SK-N-SH treated with all-trans-retinoic acid at 6 μM for 48 hours (cell line): ENCODE data around the gene LHFPL6.

Experiments
- ATAC-seq: fragments of 200-7000 bp; cut with Tn5 transposase; 3 replicates; pipeline ENCODE4 v1.9.1; 2020; ENCODE audit warnings: mild to moderate bottlenecking, moderate library complexity
- ARNTL ChIP-seq: fragments of 450-650 bp; formaldehyde crosslinking; IDR thresholded peaks from 2 replicates; pipeline ENCODE4 v1.5.0; 2020; ENCODE audit warnings: low read depth, mild to moderate bottlenecking, moderate library complexity, borderline replicate concordance
- BACH2 ChIP-seq: fragments of 250-450 bp; sonication (Bioruptor Pico); IDR thresholded peaks from 2 replicates; pipeline ENCODE4 v1.9.0; 2021; ENCODE audit warnings: mild to moderate bottlenecking, borderline replicate concordance
- CSDC2 ChIP-seq: fragments of 250-450 bp; sonication (Bioruptor Pico); IDR thresholded peaks from 2 replicates; pipeline ENCODE4 v1.5.0; 2020; ENCODE audit warnings: mild to moderate bottlenecking, moderate library complexity
- GLIS3 ChIP-seq: fragments of 250-450 bp; sonication (Bioruptor Pico); IDR thresholded peaks from 2 replicates; pipeline ENCODE4 v1.5.0; 2020; ENCODE audit warnings: mild to moderate bottlenecking, moderate library complexity
- ISL1 ChIP-seq: fragments of 250-450 bp; sonication (Bioruptor Pico); IDR thresholded peaks from 2 replicates; pipeline ENCODE4 v2.1.2; 2022; ENCODE audit warnings: mild to moderate bottlenecking, moderate library complexity
- OSR1 ChIP-seq: fragments of 250-450 bp; sonication (Bioruptor Pico); IDR thresholded peaks from 2 replicates; pipeline ENCODE4 v1.8.0; 2022; ENCODE audit warnings: moderate library complexity, mild to moderate bottlenecking, inconsistent platforms
- PPARA ChIP-seq: fragments of 250-450 bp; sonication (Bioruptor Pico); IDR thresholded peaks from 2 replicates; pipeline ENCODE4 v1.5.0; 2020; ENCODE audit warnings: mild to moderate bottlenecking, borderline replicate concordance
- TCF4 ChIP-seq: fragments of 250-450 bp; sonication (Bioruptor Pico); IDR thresholded peaks from 2 replicates; pipeline ENCODE4 v1.8.0; 2021; ENCODE audit warnings: mild to moderate bottlenecking, moderate library complexity, borderline replicate concordance
- TOX ChIP-seq: fragments of 250-450 bp; sonication (Bioruptor Pico); IDR thresholded peaks from 2 replicates; pipeline ENCODE4 v1.8.0; 2021; ENCODE audit warnings: mild to moderate bottlenecking, moderate library complexity, borderline replicate concordance
- ZC3H10 ChIP-seq: fragments of 250-450 bp; sonication (Bioruptor Pico); IDR thresholded peaks from 2 replicates; pipeline ENCODE4 v1.5.1; 2021; ENCODE audit warnings: mild to moderate bottlenecking, moderate library complexity
- ZFP3 ChIP-seq: fragments of 250-450 bp; sonication (Bioruptor Pico); IDR thresholded peaks from 2 replicates; pipeline ENCODE4 v1.5.0; 2020; ENCODE audit warnings: mild to moderate bottlenecking, moderate library complexity
- ZFP30 ChIP-seq: fragments of 450-650 bp; formaldehyde crosslinking; IDR thresholded peaks from 2 replicates; pipeline ENCODE4 v1.5.0; 2022; ENCODE audit warnings: mild to moderate bottlenecking, moderate library complexity
- ZNF565 ChIP-seq: fragments of 450-650 bp; formaldehyde crosslinking; conservative IDR thresholded peaks from 2 replicates; pipeline ENCODE4 v1.5.0; 2020; ENCODE audit warnings: low read depth, mild to moderate bottlenecking, moderate library complexity
- ZNF70 ChIP-seq: fragments of 450-650 bp; formaldehyde crosslinking; IDR thresholded peaks from 2 replicates; pipeline ENCODE4 v1.5.0; 2020; ENCODE audit warnings: mild to moderate bottlenecking, moderate library complexity
- ZNF8 ChIP-seq: fragments of 450-650 bp; formaldehyde crosslinking; IDR thresholded peaks from 2 replicates; pipeline ENCODE4 v1.5.0; 2020; ENCODE audit warnings: mild to moderate bottlenecking, moderate library complexity
- TF ChIP-seq, protein P1 (sequence below): fragments of 250-450 bp; sonication (Bioruptor Pico); IDR thresholded peaks from 2 replicates; pipeline ENCODE4 v1.8.0; 2020; ENCODE audit warnings: mild to moderate bottlenecking, moderate library complexity, borderline replicate concordance
- TF ChIP-seq, protein P2 (sequence below): fragments of 250-450 bp; sonication (Bioruptor Pico); IDR thresholded peaks from 2 replicates; pipeline ENCODE4 v1.5.1; 2020; ENCODE audit warnings: low read depth, mild to moderate bottlenecking, moderate library complexity
- TF ChIP-seq, protein P3 (sequence below): fragments of 250-450 bp; sonication (Bioruptor Pico); IDR thresholded peaks from 2 replicates; pipeline ENCODE4 v1.5.1; 2021; ENCODE audit warnings: mild to moderate bottlenecking, moderate library complexity

LHFPL6 gene

DNA sequence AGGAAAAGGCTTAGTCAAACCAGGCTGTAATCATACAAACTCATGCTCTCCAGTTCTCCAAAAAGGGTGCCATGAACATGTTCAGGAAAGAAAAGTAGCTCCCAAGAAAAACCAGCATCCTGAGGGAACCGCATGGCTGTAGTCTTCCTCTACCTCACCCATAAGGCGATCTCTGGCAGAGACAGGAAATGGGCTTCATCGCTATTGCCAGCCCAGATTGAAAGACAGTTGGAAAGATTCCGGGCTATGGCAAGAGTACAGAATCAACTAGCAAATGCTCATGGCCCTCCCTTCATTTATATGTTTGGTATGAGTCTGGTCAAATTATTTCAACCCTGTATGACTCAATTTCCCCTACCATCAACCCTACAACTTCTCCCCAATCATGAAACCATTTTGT, 140.1 kb downstream of the LHFPL6 start:
- no peak for TF ChIP-seq ISL1 (CRISPR knock-in tag)
- no peak for ATAC-seq

DNA sequence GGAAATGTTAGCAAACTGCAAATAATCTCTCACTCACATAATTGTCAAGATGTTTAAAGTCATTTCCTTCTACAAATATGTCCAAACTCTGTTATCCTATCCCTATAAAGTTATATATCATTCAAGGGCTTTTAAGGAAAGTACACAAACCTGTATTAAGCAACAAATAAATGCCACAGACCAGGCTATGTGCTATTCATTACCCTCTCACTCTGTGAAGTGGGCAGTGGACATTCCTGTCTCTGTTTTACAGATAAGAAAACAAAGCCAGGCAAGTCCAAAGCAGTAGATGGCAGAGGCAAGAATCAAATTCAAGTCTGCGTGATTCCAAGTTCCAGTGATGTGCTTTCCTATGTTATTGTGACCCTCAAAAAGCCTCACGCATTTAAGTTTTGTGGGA, 140.6 kb downstream of the LHFPL6 start:
- ATAC-seq = peak; percentile 51
- TF ChIP-seq ZNF70 (CRISPR knock-in tag) (no peak), ISL1 (CRISPR knock-in tag) (peak; percentile 55), TOX (no peak), ZNF8 (CRISPR knock-in tag) (no peak)

DNA sequence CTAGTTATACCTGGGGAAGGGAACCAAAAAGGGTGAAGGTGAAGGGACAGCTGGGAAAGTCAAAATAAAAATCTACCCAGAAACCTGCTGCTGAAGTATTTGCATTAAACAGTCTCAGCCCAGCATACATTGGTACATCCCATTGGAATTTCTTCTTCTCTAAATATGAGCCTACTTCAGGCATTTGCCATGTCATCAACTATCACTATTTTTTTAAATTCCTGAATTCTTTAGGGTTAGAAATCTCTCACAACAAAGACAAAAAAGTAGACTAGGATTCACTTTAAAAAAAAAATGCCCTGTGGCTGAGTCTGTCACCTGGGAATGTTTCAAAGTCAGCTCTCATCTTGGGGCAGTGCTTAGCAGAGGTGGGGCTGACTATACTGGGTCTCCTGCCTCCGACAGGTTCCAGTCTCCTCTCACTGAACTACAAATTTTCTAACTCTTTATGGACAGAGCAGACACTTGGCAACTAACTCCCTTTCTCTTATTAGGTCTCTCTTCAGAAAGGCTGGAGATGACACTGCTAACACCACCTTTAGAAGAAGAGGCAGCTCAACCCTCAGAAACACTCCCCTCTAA, 141.2 kb downstream of the LHFPL6 start:
- TF ChIP-seq, protein P1, sequence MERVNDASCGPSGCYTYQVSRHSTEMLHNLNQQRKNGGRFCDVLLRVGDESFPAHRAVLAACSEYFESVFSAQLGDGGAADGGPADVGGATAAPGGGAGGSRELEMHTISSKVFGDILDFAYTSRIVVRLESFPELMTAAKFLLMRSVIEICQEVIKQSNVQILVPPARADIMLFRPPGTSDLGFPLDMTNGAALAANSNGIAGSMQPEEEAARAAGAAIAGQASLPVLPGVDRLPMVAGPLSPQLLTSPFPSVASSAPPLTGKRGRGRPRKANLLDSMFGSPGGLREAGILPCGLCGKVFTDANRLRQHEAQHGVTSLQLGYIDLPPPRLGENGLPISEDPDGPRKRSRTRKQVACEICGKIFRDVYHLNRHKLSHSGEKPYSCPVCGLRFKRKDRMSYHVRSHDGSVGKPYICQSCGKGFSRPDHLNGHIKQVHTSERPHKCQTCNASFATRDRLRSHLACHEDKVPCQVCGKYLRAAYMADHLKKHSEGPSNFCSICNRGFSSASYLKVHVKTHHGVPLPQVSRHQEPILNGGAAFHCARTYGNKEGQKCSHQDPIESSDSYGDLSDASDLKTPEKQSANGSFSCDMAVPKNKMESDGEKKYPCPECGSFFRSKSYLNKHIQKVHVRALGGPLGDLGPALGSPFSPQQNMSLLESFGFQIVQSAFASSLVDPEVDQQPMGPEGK (CRISPR knock-in tag) = no peak
- no peak for TF ChIP-seq ARNTL (CRISPR knock-in tag)
- no peak for TF ChIP-seq ZNF565 (CRISPR knock-in tag)
- TF ChIP-seq ZNF8 (CRISPR knock-in tag) = no peak
- no peak for TF ChIP-seq ZNF70 (CRISPR knock-in tag)
- TF ChIP-seq PPARA (CRISPR knock-in tag) = no peak
- no peak for TF ChIP-seq GLIS3 (CRISPR knock-in tag)
- TF ChIP-seq ZC3H10 = no peak
- TF ChIP-seq CSDC2 (CRISPR knock-in tag) = no peak
- ATAC-seq = peak; percentile 37; the same call in 2 of the 3 replicates

DNA sequence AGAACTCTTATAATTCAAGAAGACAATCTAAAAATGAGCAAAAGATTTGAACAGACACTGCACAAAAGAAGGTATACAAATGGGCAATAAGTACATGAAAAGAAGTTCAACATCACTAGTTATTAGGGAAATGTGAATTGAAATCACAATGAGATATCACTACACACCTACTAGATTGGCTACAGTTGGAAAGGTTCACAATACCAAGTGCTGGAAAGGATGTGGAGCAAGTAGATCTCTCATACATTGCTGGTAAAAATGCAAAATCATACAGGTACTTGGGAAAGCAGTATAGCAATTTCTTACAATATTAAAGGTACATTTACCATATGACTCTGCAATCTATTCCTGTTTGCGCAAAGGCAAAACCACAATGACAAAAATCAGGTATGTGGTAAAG, 145.7 kb downstream of the LHFPL6 start:
- TF ChIP-seq ZFP3 (no peak), TCF4 (CRISPR knock-in tag) (no peak), ARNTL (CRISPR knock-in tag) (no peak), ZFP30 (CRISPR knock-in tag) (no peak), ZNF70 (CRISPR knock-in tag) (no peak), BACH2 (CRISPR knock-in tag) (no peak), GLIS3 (CRISPR knock-in tag) (no peak), OSR1 (CRISPR knock-in tag) (no peak), ZC3H10 (no peak)
- TF ChIP-seq, protein P2, sequence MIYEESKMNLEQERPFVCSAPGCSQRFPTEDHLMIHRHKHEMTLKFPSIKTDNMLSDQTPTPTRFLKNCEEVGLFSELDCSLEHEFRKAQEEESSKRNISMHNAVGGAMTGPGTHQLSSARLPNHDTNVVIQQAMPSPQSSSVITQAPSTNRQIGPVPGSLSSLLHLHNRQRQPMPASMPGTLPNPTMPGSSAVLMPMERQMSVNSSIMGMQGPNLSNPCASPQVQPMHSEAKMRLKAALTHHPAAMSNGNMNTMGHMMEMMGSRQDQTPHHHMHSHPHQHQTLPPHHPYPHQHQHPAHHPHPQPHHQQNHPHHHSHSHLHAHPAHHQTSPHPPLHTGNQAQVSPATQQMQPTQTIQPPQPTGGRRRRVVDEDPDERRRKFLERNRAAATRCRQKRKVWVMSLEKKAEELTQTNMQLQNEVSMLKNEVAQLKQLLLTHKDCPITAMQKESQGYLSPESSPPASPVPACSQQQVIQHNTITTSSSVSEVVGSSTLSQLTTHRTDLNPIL (CRISPR knock-in tag) = no peak
- no peak for ATAC-seq

DNA sequence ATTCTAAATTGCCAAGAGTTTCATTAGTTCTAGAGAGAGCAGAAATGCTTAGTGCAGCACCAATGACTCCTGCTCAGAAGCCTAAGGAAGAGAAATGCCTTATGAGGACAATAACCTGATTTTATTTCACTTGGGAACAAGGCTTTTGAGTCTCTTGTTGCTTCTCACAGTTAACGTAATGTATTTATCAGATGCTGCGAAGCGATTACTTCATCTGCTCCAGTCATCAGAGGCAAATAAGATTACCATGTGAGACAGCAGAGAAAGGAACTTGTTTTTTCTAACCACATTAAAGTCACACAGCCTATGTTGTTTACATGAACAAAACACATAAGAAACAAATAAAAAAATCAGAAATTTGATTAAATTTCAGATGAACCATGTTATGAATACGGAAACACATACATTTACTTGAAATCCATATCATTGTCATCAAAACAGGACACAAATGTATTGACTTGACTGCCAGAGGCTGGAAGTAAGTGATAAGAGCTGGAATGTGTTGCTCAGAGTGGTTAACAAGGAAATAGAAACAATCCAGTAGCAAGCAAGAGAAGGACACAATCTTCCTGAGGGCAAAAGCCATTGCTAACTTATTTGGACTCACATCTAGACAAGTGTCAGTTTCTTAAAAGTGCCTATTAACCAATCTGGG, 147.3 kb downstream of the LHFPL6 start:
- ATAC-seq = no peak
- TF ChIP-seq ZFP3 (no peak), ZNF8 (CRISPR knock-in tag) (no peak), TCF4 (CRISPR knock-in tag) (0 out of 2 replicates have a peak, but pooled peaks have one; percentile 28), ZNF565 (CRISPR knock-in tag) (no peak)
- TF ChIP-seq, protein P3, sequence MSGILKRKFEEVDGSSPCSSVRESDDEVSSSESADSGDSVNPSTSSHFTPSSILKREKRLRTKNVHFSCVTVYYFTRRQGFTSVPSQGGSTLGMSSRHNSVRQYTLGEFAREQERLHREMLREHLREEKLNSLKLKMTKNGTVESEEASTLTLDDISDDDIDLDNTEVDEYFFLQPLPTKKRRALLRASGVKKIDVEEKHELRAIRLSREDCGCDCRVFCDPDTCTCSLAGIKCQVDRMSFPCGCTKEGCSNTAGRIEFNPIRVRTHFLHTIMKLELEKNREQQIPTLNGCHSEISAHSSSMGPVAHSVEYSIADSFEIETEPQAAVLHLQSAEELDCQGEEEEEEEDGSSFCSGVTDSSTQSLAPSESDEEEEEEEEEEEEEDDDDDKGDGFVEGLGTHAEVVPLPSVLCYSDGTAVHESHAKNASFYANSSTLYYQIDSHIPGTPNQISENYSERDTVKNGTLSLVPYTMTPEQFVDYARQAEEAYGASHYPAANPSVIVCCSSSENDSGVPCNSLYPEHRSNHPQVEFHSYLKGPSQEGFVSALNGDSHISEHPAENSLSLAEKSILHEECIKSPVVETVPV = no peak
- TF ChIP-seq, protein P2 (CRISPR knock-in tag) = peak; percentile 17; the same call in 1 of the 2 replicates
- TF ChIP-seq, all 23 proteins: peak for 2
